PC-3 (cell line): ENCODE results near the gene PRKAB2. TPM values are rescaled to one million over a fixed set of nuclear protein-coding genes. Genes with fewer than 3 reads are reported as not detected.

Experiments
- ATAC-seq: fragments of 200-7000 bp; cut with Tn5 transposase; 2 replicates; pipeline ENCODE4 v1.9.1; 2020; ENCODE audit warnings: mild to moderate bottlenecking, moderate library complexity
- BruUV-seq: library from RNA; stranded (reverse); fragments of 400-500 nt; replicated peaks from 2 replicates; lab custom pipeline; 2021; lab: Mats Ljungman, UMichigan
- CTCF ChIA-PET: fragments of 300-600 bp; sonication (Branson Sonifier 250); formaldehyde crosslinking; loops from one replicate; lab custom pipeline; 2022; ENCODE audit warnings: antibody characterized with exemption; lab: Charles Lee
- POLR2A ChIA-PET: fragments of 300-600 bp; sonication (Branson Sonifier 250); formaldehyde crosslinking; loops from one replicate; lab custom pipeline; 2022; ENCODE audit warnings: antibody characterized with exemption; ENCODE audit not compliant: unreplicated experiment; lab: Charles Lee
- DNase-seq: peaks from one replicate; pipeline ENCODE4 v3.0.0-alpha.2; 2015
- H2AFZ ChIP-seq: fragments of 300-600 bp; sonication (generic); 2 replicates; pipeline ENCODE4 v1.6.0; 2016; ENCODE audit warnings: antibody characterized with exemption, low read length
- H3F3A ChIP-seq: fragments of 300-600 bp; sonication (generic); one replicate; pipeline ENCODE4 v1.6.0; 2017; ENCODE audit warnings: antibody characterized with exemption, low read length, control low read depth, mild to moderate bottlenecking; ENCODE audit not compliant: unreplicated experiment
- H3K27ac ChIP-seq: fragments of 300-600 bp; sonication (generic); 2 replicates; pipeline ENCODE4 v1.5.1; 2016; ENCODE audit warnings: mild to moderate bottlenecking, low read length
- H3K27me3 ChIP-seq: fragments of 300-600 bp; sonication (generic); 2 replicates; pipeline ENCODE4 v1.6.1; 2016; ENCODE audit warnings: low read length, mixed read lengths
- H3K36me3 ChIP-seq: fragments of 300-600 bp; sonication (generic); 2 replicates; pipeline ENCODE4 v1.6.1; 2016; ENCODE audit warnings: low read depth, mixed run types, low read length, mixed read lengths
- H3K4me1 ChIP-seq: fragments of 300-600 bp; sonication (generic); 2 replicates; pipeline ENCODE4 v1.5.1; 2016; ENCODE audit warnings: low read length; ENCODE audit not compliant: insufficient read depth
- H3K4me2 ChIP-seq: fragments of 300-600 bp; sonication (generic); 2 replicates; pipeline ENCODE4 v1.6.0; 2016; ENCODE audit warnings: low read length
- H3K4me3 ChIP-seq: fragments of 300-600 bp; sonication (generic); 2 replicates; pipeline ENCODE4 v1.5.1; 2016; ENCODE audit warnings: mild to moderate bottlenecking, low read length, mixed read lengths
- H3K79me2 ChIP-seq: fragments of 300-600 bp; sonication (generic); 2 replicates; pipeline ENCODE4 v1.6.1; 2017; ENCODE audit warnings: low read length, mixed read lengths
- H3K9ac ChIP-seq: fragments of 300-600 bp; sonication (generic); 2 replicates; pipeline ENCODE4 v1.6.0; 2016; ENCODE audit warnings: mild to moderate bottlenecking, low read length
- H3K9me2 ChIP-seq: fragments of 300-600 bp; sonication (generic); replicated peaks from 2 replicates; pipeline ENCODE4 v1.6.1; 2016; ENCODE audit warnings: mixed run types, low read length, mixed read lengths
- H3K9me3 ChIP-seq: fragments of 300-600 bp; sonication (generic); 2 replicates; pipeline ENCODE4 v1.6.1; 2016; ENCODE audit warnings: low read length, mixed read lengths
- H4K20me1 ChIP-seq: fragments of 300-600 bp; sonication (generic); 2 replicates; pipeline ENCODE4 v1.6.1; 2016; ENCODE audit warnings: low read length, mixed read lengths
- CTCF ChIP-seq: fragments of 300-600 bp; sonication (generic); conservative IDR thresholded peaks from 2 replicates; pipeline ENCODE4 v1.5.1; 2017; ENCODE audit warnings: antibody characterized with exemption, low read depth, mild to moderate bottlenecking, low read length
- EZH2 ChIP-seq: fragments of 300-600 bp; sonication (generic); IDR thresholded peaks from one replicate; pipeline ENCODE4 v1.6.1; 2017; ENCODE audit warnings: antibody characterized with exemption, mild to moderate bottlenecking, low read length; ENCODE audit not compliant: unreplicated experiment
- EZH2phosphoT487 ChIP-seq: fragments of 300-600 bp; sonication (generic); IDR thresholded peaks from 2 replicates; pipeline ENCODE4 v1.6.1; 2018; ENCODE audit warnings: mild to moderate bottlenecking, antibody characterized with exemption, low read length, borderline replicate concordance
- intact Hi-C: fragments of 100-400 bp; cut with micrococcal nuclease; formaldehyde crosslinking; loops from 2 replicates; pipeline ENCODE4 v1.9.0; 2023
- total RNA-seq: library from RNA; depleted of rRNA; stranded (reverse); fragments of >200 nt; gene quantifications from 2 replicates; pipeline ENCODE4 v1.2.3, GENCODE V29; 2014

Gene PRKAB2
- total RNA-seq, 1 experiment from 2014 or later, result 16.0 TPM

GRCh38 chr1:147171399-147172167 is 687 bp downstream of the PRKAB2 start:
- Histone ChIP-seq H2AFZ (peak overlapping the region; percentile 91), H3K36me3 (peaks cover 2% of the 10 kb centered on the region; the same call in 1 of the 2 replicates), H3K27me3 (no peaks in the 10 kb centered on the region), H3F3A (peaks cover 12% of the 10 kb centered on the region), H3K27ac (peak overlapping the region; percentile 39), H3K9me2 (no peaks in the 10 kb centered on the region), H3K4me1 (peaks cover 56% of the 10 kb centered on the region), H3K9ac (peak overlapping the region; percentile 77), H3K4me2 (peak overlapping the region; percentile 90), H3K4me3 (peak overlapping the region; percentile 86), H3K79me2 (peaks cover 68% of the 10 kb centered on the region), H4K20me1 (no peaks in the 10 kb centered on the region), H3K9me3 (no peaks in the 10 kb centered on the region)
- POLR2A ChIA-PET, result no interaction called here
- CTCF ChIA-PET, result interaction anchor here (1.8 kb wide), 1 partner anchor 71 kb away, joined by 5 read pairs; the partner anchor contains the start of gene CHD1L
- DNase-seq (peak; percentile 29), ATAC-seq (no peak; the same call in 1 of the 2 replicates)
- TSS peak; percentile 32 for BruUV-seq
- intact Hi-C loops, result loop anchor here (1.0 to 2.0 kb wide), 2 partner anchors 43 to 71 kb away; partner anchors contain the start of gene CHD1L
- TF ChIP-seq EZH2phosphoT487 (no peak), CTCF (no peak), EZH2 (no peak)

GRCh38 chr1:147169840-147170674 is 2.2 kb downstream of the PRKAB2 start:
- peaks cover 12% of the 10 kb centered on the region for H3F3A ChIP-seq
- peaks cover 83% of the 10 kb centered on the region for H3K79me2 ChIP-seq
- intact Hi-C loops, result loop anchor here (2.0 kb wide), 1 partner anchor 41 kb away; no protein-coding TSS in a partner anchor
- H4K20me1 ChIP-seq, result no peaks in the 10 kb centered on the region
- BruUV-seq, result no TSS peak
- TF ChIP-seq CTCF, result no peak
- TF ChIP-seq EZH2phosphoT487, result no peak
- TF ChIP-seq EZH2, result no peak
- ChIA-PET POLR2A (interaction anchor here (0.6 kb wide), 1 partner anchor 81 kb away, joined by 3 read pairs; no protein-coding TSS in a partner anchor), CTCF (interaction anchor here (1.8 kb wide), 1 partner anchor 73 kb away, joined by 5 read pairs; the partner anchor contains the start of gene CHD1L)
- peak overlapping the region; percentile 6 for H3K27ac ChIP-seq
- no peaks in the 10 kb centered on the region for H3K9me2 ChIP-seq
- no peaks in the 10 kb centered on the region for H3K9me3 ChIP-seq
- peak overlapping the region; percentile 90 for H3K4me2 ChIP-seq
- peak overlapping the region; percentile 86 for H3K4me3 ChIP-seq
- peaks cover 65% of the 10 kb centered on the region for H3K4me1 ChIP-seq
- 0 out of 2 replicates have a peak overlapping the region, but pooled peaks have one; percentile 91 for H2AFZ ChIP-seq
- no peaks in the 10 kb centered on the region for H3K27me3 ChIP-seq
- H3K9ac ChIP-seq, result peak overlapping the region; percentile 77; the same call in 1 of the 2 replicates
- DNase-seq (peak; percentile 39), ATAC-seq (no peak)
- H3K36me3 ChIP-seq, result peaks cover 16% of the 10 kb centered on the region
